Measurements from ENCODE around the gene SYNGR1.
"Not testable (repeated sequence)": the region's sequence is repeated elsewhere in the genome, so short reads cannot be mapped to it uniquely, and the experiment has no call there.

SYNGR1 gene

DNA sequence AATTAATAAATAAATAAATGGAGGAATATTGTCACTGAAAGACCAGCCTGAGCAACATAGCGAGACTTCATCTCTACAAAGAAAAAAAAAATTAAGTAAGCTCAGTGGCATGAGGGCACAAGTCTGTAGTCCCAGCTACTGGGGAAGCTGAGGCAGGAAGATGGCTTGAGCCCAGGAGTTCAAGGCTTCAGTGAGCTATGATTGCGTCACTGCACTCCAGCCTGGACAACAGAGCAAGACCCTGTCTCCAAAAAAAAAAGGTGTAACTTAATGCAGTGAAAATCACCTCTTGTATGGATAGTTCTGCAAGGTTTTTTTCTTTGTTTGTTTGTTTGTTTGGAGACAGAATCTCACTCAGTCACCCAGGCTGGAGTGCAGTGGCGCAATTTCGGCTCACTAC lies 4.6 kb upstream of the SYNGR1 start:
- in situ Hi-C loops (cut with MboI; ENCODE audit: low sequenced_read_pairs) = no loop called here

GRCh38 chr22:39348909-39349505 lies 784 bp upstream of the SYNGR1 start:
- in situ Hi-C loops (cut with MboI; ENCODE audit: low sequenced_read_pairs) = no loop called here

DNA sequence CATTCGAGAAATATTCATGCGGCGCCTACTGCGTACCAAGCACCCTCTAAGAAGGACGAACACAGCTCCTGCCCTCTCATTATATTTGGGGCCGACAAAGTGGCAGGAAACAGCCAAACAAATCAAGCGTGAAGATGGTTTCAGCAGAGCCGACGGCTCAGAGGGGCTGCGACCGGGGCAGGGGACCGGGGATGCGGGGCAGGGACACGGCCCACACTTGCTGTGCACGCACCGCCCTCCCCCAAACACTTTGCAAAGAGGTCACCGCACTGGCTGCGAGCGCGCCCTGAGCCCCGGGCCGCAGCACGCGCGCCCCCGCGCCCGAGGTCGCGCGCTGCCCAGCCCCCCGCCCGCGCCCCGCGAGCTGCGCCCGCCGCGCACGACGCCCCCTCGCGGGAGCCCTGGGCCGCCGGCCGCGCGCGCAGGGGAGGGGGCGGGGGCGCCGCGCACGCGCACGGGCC lies 255 bp upstream of the SYNGR1 start:
- in situ Hi-C loops (cut with MboI; ENCODE audit: low sequenced_read_pairs) = no loop called here

DNA sequence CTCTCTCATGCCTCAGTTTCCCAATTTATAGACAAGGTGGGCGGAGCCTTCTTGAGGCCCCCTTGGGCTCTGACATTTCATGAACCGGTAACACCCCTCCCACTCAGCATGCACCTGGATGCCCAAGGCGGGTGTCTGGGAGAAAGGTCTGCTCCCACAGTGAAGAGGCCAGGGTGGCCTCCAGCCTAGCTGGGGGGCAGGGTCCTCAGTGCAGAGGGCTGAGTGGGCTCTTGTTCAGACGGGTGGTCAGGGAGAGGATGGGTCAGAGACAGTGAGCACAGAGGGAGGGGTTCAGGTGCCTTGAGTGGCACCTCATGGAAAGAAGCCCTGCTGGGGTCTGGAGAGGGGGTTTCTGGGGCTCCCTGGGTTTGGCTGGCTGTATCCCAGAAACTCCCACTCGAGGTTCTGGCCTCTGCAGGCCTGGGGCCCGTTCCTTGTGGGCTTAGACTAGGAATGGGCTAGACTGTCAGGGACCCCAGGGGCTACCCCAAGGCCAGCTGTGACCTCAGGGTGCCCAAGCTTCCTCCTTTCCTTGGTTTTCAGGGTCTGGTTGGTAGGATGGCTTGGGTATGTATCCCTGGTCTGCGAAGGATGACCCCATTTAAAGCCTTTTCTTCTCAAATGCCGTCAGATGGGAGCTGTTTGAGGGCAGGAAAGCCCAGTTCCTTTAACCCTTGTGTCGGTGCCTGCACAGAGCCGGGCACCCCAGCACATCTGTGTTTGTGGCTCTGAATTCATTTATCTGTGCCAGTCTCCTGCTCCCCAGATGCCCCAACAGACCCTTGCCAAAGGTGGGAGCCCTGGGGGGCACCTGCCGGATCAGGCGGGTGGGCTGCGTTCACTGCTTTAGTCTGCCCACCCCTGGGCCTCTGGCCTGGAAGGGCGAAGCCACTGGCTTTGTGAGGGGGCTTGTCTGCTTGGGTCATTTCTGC lies 1.2 kb downstream of the SYNGR1 start:
- in situ Hi-C loops (cut with MboI; ENCODE audit: low sequenced_read_pairs) = no loop called here

GRCh38 chr22:39351689-39352214 lies 2.0 kb downstream of the SYNGR1 start:
- in situ Hi-C loops (cut with MboI; ENCODE audit: low sequenced_read_pairs) = no loop called here

- in situ Hi-C loops (cut with MboI; ENCODE audit: low sequenced_read_pairs) = no loop called here
These were observed 2.6 kb downstream of the SYNGR1 start for GRCh38 chr22:39352306-39352891.

GRCh38 chr22:39353346-39353745 lies 3.6 kb downstream of the SYNGR1 start:
- in situ Hi-C loops (cut with MboI; ENCODE audit: low sequenced_read_pairs) = no loop called here

- in situ Hi-C loops (cut with MboI; ENCODE audit: low sequenced_read_pairs) = no loop called here
These were observed 5.3 kb downstream of the SYNGR1 start for GRCh38 chr22:39355080-39355479.

GRCh38 chr22:39355805-39356204 lies 6.0 kb downstream of the SYNGR1 start:
- in situ Hi-C loops (cut with MboI; ENCODE audit: low sequenced_read_pairs) = not testable (repeated sequence)

GRCh38 chr22:39356464-39356863 lies 6.7 kb downstream of the SYNGR1 start:
- in situ Hi-C loops (cut with MboI; ENCODE audit: low sequenced_read_pairs) = no loop called here

- in situ Hi-C loops (cut with MboI; ENCODE audit: low sequenced_read_pairs) = not testable (repeated sequence)
These were observed 7.6 kb downstream of the SYNGR1 start for GRCh38 chr22:39357110-39358108.

GRCh38 chr22:39358197-39358596 lies 8.4 kb downstream of the SYNGR1 start:
- in situ Hi-C loops (cut with MboI; ENCODE audit: low sequenced_read_pairs) = not testable (repeated sequence)

GRCh38 chr22:39359659-39360195 lies 9.9 kb downstream of the SYNGR1 start:
- in situ Hi-C loops (cut with MboI; ENCODE audit: low sequenced_read_pairs) = no loop called here

- in situ Hi-C loops (cut with MboI; ENCODE audit: low sequenced_read_pairs) = no loop called here
These were observed 10.5 kb downstream of the SYNGR1 start for GRCh38 chr22:39360242-39360641.

DNA sequence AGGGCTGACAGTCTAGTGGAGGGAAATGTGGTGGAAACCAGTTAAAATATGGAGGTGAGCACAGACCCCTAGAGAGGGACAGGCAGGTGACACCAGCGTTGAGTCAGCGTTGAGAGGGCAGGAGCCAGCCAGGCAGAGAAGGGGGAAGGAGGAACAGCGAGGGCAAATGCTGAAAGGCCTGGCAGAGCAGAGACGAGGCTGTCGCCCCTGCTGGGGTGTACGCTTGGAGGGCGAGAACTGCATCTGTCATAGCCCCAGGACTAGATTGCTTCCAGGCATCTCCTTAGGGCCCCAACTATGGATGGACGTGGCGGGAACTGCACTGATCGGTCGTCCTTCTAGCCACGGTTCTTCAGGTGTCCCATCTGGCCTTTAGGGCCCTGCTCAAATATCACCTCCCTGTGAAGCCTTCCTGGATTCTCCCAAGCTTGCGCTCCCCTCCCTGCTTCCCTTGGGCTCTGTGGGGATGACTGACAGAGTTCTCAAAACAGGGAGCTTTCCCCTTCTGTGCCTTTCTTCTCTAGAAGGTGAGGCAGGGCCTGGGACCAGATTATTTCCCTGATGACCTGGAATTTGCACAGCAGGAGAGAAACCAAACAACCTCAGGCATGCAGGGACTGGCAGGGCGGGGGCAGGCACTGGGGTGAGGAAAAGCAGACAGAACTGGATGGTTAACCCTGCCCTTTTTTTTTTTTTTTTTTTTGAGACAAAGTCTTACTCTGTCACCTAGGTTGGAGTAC lies 11.1 kb downstream of the SYNGR1 start:
- in situ Hi-C loops (cut with MboI; ENCODE audit: low sequenced_read_pairs) = no loop called here

DNA sequence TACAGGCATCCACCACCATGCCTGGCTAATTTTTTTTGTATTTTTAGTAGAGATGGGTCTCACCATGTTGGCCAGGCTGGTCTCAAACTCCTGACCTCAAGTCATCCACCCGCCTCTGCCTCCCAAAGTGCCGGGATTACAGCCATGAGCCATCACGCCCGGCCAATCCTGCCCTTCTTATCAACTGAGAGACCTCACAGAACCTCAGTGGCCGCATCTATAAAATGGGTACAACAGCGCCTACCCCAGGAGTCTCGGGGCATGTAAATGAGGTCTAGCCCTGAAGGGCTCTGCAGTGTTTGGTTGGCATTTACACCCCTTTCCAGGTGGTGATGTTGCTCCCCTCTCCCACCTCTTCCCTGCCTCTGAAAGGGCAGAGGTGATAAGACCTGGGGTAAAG lies 11.7 kb downstream of the SYNGR1 start:
- in situ Hi-C loops (cut with MboI; ENCODE audit: low sequenced_read_pairs) = no loop called here

DNA sequence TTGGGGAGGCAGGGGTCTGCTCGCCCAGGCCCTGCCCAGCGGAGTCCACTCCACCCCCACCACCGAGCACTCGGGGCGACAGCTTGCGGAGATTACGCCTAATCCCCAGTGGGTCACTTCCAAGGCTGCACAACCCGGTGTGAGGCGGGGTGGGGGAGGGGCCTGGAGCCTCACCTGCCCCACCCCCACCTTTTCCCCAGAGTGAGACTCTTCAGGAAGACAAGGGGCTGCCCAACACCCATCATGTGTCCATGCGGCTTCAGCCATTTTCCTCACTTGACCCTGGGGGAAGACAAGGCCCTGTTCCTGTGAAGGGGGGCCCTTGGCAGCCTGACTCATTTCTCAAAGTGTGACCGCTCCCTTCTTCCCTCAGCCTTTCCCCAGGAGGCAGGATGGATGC lies 12.5 kb downstream of the SYNGR1 start:
- in situ Hi-C loops (cut with MboI; ENCODE audit: low sequenced_read_pairs) = no loop called here

GRCh38 chr22:39362932-39363331 lies 13.1 kb downstream of the SYNGR1 start:
- in situ Hi-C loops (cut with MboI; ENCODE audit: low sequenced_read_pairs) = no loop called here

- in situ Hi-C loops (cut with MboI; ENCODE audit: low sequenced_read_pairs) = no loop called here
These were observed 14.1 kb downstream of the SYNGR1 start for GRCh38 chr22:39363751-39364515.
